SKM-1 (cell line): ENCODE data around the gene SPHK2.
"Not testable (repeated sequence)": the region's sequence is repeated elsewhere in the genome, so short reads cannot be mapped to it uniquely, and the experiment has no call there.

Experiments
- DNase-seq: peaks from one replicate; lab custom pipeline; 2025; ENCODE audit not compliant: unreplicated experiment; lab: John Stamatoyannopoulos, UW

SPHK2 gene

DNA sequence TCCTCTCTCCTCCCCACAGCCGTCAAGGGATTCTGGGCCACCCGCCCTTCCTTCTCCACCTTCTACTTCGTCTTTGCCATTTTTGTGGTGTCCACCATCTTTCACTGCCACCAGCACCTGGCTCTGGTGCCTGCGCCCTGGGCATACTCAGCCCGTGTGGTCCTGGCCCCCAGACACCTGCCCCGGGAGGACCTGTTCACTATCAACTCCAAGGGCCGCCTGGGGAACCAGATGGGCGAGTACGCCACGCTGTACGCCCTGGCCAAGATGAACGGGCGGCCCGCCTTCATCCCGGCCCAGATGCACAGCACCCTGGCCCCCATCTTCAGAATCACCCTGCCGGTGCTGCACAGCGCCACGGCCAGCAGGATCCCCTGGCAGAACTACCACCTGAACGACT, 60.7 kb downstream of the SPHK2 start:
- DNase-seq: not testable (repeated sequence)
